NK-92 treated with Interleukin-12 subunit alpha and Interleukin-12 subunit beta, amount 100 ng/mL, for 24 hours (cell line): ENCODE data around the gene IL20RA.
"Not testable (repeated sequence)": the region's sequence is repeated elsewhere in the genome, so short reads cannot be mapped to it uniquely, and the experiment has no call there.

Experiments
- DNase-seq: peaks from one replicate; lab custom pipeline; 2025; lab: John Stamatoyannopoulos, UW

The IL20RA gene

GRCh38 chr6:137008204-137008603, 36.6 kb downstream of the IL20RA start:
- DNase-seq = no peak

- DNase-seq = no peak
Observed at GRCh38 chr6:137006056-137006455, 38.7 kb downstream of the IL20RA start.

DNA sequence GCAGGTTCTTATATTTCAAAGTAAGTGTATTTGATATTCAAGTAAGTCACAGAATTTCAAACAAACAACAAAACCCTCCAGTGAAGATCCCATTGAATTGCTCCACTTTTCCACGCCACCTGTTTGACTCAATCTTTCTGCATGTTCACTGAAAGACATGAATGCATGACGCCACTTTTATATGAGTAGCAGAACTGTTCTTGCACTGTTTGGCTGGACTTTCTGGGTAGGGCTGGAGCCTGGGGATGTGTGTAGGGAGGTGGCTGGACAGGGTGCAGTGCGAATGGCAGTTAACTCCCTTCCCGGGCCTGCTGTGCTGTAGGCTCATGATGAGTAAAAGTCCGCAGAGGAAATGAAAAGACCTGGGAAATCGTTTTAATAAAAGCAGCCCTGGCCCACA, 39.7 kb downstream of the IL20RA start:
- DNase-seq = no peak

DNA sequence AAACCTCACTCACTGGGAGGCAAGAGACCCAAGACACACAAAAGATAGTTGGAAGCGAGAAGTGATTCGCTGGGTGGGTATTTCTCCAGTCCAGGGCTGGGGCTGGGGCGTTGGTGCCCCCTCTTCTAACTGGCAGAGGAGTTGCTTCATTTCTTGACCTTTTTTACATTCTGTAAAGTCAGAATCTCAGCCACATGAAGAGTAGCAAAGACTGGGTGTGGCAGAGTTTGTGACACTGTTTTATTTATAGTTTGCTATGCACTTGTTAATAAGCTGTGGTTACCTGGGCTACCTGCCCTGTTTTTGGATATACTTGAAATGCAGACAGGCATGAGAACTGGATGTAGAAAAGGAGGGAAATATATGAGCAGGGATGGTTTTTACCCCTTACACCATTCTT, 42.3 kb downstream of the IL20RA start:
- DNase-seq = no peak

DNA sequence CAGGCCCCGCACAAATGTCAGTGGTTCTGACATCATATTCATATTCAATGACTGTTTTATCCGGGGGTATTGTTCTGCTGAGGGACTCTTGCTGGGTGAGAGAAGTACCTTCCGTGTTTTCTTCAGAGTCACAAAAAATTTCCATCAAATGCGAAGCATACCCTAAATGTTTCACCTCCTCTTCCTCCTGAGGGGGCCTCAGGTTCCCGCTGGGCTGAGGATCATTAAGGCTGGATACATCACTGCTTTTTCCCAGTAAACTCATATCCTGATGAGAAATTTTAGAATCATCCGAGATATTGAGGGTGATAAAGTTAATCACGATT, 42.8 kb downstream of the IL20RA start:
- DNase-seq = no peak

GRCh38 chr6:137001299-137001976, 43.3 kb downstream of the IL20RA start:
- no peak for DNase-seq

- no peak for DNase-seq
Observed at GRCh38 chr6:137000825-137001224, 43.9 kb downstream of the IL20RA start.

DNA sequence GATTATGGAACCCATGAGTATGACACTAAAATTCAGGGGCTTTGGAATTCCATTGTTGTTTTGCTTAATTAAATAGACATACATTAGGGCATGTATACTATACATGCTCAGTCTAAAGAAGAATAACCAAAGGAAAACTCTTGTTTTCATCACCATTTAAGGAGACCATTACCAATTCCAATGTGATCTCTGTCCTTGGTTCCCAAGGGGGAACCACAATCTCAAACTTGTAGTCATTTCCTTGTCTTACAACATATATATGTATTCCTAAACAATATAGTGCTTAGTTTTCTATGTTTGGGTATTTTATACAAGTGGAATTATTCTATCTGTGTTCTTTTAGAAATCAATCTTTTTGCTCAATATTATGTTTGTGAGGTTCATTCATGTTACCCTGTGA, 49.2 kb downstream of the IL20RA start:
- no peak for DNase-seq

DNA sequence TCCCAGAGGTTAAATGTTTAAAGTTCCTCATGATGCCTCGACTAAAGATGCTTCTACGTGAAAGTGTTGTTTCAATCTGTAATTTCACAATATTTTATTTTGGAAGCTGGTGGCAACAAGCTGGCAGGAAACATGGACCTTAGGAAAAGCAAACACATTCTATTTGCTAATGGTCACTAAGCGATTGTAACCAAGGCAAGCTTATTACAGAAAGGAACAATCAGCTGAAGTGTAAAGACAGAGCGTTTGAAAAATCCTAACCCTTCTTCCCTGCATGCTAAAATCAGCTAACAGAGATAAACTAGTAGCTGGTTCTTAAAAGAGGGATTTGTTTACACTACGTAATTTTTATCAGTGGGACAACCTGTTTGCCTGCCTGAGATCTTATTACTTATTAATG, 50.0 kb downstream of the IL20RA start:
- DNase-seq = no peak

- no peak for DNase-seq
Observed at GRCh38 chr6:136992113-136992512, 52.7 kb downstream of the IL20RA start.

DNA sequence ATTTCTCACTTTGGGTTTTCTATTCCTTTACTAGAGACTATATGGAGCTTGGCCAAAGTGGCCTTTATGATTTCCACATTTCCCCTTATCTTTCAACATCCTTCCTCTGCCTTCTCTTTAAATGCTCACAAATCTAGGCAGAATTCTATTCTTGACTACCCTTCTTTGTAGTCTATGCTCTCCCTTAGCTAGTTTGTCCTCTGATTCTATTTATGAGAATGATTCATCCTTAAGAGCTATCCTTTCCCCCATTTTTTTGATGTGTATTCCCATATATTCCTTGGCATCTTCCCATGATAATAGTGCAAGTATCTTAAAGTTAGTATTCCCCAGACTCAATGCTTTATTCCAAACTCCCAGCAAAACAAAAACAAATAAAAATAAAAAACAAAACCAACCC, 53.1 kb downstream of the IL20RA start:
- no peak for DNase-seq

DNA sequence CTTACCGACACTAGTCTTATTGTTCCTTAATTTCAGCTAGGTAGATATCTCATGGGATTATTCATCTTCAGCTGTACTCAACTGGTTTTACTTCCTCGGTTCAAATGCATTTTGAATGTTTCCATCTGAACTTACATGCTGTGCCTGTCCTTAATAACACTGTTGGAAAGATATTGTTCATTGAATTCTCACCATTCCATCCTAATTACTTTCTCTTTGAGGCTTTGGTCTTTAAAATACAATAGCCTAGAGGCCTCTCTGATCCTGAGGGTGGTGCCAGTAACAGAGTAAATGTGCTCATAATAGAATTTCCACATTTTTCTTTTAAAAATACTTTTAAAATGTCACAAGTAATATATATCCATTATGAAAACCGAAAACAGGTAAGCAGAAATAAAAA, 54.0 kb downstream of the IL20RA start:
- no peak for DNase-seq

DNA sequence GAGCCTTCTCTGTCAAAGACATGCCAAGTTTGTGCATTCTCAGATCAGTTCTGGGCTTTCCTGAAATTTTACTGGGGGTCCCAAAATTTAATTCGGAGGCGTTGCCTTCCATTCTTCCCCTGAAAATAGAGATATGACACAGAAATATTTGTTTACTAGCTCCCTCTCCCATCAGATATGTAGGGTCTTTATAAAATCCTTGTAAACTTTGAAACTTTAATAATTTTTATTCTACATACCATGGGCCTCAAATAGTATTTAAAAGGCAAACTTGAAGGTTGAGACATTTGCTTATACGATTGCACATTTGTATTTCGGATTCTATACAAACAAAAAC, 54.6 kb downstream of the IL20RA start:
- no peak for DNase-seq

DNA sequence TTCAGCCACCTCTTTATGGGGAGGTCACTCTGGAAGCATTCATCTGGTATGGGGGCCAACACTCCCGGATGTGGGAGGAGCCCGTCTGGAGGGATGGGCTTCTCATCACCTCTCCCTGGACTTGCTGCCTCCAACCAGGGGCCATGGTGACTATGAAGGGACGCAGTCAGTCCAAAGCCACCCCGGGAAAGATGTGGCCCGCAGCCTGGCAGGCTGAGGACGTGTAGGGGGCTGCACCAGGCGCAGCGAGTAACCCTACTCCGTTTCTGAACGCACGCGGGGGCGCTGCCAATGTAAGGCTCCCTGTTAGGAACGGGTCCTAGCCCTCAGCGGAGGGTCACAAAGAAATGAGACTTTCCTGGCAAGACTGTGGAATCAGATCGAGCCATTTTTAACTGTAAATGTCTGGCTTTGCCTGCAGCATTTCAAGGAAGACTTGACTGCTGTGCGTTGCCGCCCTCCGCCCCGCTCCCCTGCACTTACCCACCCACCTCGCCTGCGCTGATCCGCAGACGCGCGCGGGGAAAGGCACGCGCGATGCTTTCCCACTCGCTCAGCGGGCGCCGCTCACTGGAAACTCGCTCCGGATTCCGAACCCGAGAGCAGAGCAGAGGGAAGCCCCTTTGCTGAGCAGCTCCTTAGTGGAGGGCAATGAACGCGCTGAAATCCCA, 55.1 kb downstream of the IL20RA start:
- DNase-seq = no peak

GRCh38 chr6:136987526-136987925, 57.2 kb downstream of the IL20RA start:
- no peak for DNase-seq

GRCh38 chr6:136985502-136985901, 59.3 kb downstream of the IL20RA start:
- no peak for DNase-seq

DNA sequence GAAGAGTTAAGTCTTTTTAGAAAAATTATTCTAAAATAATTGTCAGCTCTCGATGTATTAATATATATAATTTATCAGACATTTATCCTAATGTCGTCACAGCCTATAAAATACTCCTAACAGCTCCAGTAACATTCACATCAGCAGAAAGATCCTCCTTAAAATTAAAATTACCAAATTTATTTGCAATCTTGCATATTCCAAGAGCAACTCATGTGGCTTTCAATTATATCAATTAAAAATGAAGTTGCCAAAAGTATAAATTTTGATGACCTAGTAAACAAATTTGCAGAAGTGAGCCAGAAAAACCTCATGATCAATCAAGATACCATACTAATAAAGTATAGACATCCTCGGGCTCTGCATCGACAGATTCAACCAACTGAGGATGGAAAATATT, 60.2 kb downstream of the IL20RA start:
- DNase-seq = no peak

DNA sequence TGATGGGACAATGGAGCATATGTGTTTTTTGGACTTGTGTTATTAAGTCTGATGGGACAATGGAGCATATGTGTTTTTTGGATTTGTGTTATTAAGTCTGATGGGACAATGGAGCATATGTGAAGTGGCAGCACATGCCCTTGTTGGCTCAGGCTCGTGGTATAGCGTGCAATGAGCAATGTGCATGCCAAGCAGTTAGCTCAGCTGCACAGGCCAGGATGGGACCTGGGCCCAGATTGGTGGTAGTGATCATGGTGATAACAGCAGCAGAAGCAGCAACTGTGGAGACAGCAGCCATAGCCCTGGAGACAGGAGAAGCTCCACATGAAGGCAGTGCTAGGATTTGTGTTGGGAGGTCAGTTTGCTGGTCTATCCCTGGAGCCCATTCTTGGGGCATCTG, 61.1 kb downstream of the IL20RA start:
- DNase-seq = no peak

GRCh38 chr6:136982928-136983327, 61.8 kb downstream of the IL20RA start:
- DNase-seq = no peak

DNA sequence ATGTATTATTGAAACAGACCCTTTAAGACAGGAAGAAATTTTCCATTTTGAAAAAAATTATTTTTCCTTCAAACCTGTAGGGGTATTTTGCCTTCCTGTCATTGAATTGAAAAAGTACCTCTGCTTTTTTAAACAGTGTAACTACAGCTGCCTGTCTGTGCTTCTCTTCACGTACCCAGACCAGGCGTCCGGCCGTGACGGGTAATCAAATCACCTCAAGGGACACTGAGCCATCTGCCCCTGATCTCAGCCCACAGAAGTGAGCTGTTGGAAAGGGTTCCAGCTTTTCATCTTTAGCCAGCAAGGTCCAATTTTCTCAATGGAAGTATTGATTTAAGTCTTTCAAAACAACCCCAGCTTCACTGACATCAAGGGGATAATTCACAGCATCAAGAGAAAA, 64.7 kb downstream of the IL20RA start:
- DNase-seq = no peak

- DNase-seq = no peak
Observed at GRCh38 chr6:136979206-136979605, 65.6 kb downstream of the IL20RA start.

DNA sequence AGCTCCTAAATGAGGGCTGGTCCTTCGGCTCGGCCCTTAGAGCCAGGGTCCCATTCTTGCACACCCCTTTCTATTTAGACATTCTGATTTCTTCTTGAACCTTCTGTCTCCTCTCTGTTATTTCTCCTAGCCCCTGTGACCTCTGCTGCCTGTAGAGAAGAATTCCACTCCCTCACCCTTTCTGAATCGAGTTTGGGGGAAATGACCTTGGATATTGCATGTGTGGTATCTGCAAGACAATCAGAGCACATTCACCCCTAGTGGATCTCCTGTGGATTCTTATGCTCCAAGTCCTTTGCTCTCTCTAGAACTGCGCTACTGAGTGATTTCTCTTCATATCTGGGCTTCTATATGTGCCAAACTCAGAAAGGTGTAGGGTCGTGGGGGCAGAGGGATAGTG, 67.7 kb downstream of the IL20RA start:
- DNase-seq = no peak

GRCh38 chr6:136975089-136975715, 69.6 kb downstream of the IL20RA start:
- no peak for DNase-seq

DNA sequence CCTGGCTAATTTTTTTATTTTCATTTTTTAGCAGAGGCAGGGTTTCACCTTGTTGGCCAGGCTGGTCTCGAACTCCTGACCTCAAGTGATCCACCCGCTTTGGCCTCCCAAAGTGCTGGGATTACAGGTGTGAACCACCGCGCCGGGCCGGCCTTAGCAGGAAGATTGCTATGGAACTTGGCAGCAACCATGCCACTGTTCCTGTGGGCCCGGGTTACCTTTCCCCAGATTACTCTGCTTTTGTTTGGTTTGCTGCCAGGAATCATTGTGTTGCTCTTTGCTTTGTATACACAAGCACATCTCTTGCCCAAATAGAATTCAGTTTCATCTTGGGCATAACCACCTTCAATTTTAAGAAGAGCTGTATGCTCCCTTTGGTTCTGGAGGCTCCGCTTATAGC, 71.0 kb downstream of the IL20RA start:
- not testable (repeated sequence) for DNase-seq
